Activated CD4-positive, CD25-positive, alpha-beta regulatory T cell treated with anti-CD3 and anti-CD28 coated beads, Interleukin-2, amount 50 U/mL, for 16 hours (primary cell): ENCODE measurements around the gene TMEM43.

ENCODE experiments used
- DNase-seq: peaks from one replicate; pipeline ENCODE4 v3.0.0-alpha.2; 2020; ENCODE audit warnings: low read depth, low spot score

The TMEM43 gene

GRCh38 chr3:14177580-14178246 is 52.9 kb downstream of the TMEM43 start:
- no peak for DNase-seq

GRCh38 chr3:14178247-14179113 is 53.6 kb downstream of the TMEM43 start, which contains the start of the genes LSM3 and XPC:
Gene LSM3, plus strand, starts transcription at chr3:14178817. Its CDS starts 44 bp downstream, at chr3:14178861.
Gene XPC, minus strand, starts transcription at chr3:14178601. Its CDS starts 33 bp downstream, at chr3:14178568.
- peak; percentile 96 for DNase-seq

- DNase-seq = no peak
These were observed 54.2 kb downstream of the TMEM43 start for GRCh38 chr3:14179114-14179465.

- DNase-seq = no peak
These were observed 54.9 kb downstream of the TMEM43 start for GRCh38 chr3:14179795-14180194.

- DNase-seq = no peak
These were observed 56.4 kb downstream of the TMEM43 start for GRCh38 chr3:14181253-14181652.

GRCh38 chr3:14183015-14183577 is 58.2 kb downstream of the TMEM43 start:
- DNase-seq = no peak

GRCh38 chr3:14186854-14187458 is 62.1 kb downstream of the TMEM43 start:
- no peak for DNase-seq

GRCh38 chr3:14188041-14188754 is 63.3 kb downstream of the TMEM43 start:
- DNase-seq = no peak
